Stimulated activated CD4-positive, alpha-beta T cell treated with anti-CD3 and anti-CD28 coated beads, Interleukin-12 subunit alpha, Interleukin-12 subunit beta, amount 100 ng/mL, for 4 hours (primary cell): ENCODE data around the gene MAP3K6.
"Not testable (repeated sequence)": the region's sequence is repeated elsewhere in the genome, so short reads cannot be mapped to it uniquely, and the experiment has no call there.

Experiments used
- DNase-seq: peaks from one replicate; pipeline ENCODE4 v3.0.0-alpha.2; 2020

The MAP3K6 gene

GRCh38 chr1:27366411-27367159, at the start of gene MAP3K6:
TSS of gene MAP3K6 (minus strand) at chr1:27366961. CDS start at chr1:27366597, 364 bp downstream.
- DNase-seq: peak; percentile 45

- DNase-seq: no peak
Observed at GRCh38 chr1:27414091-27414490, 47.3 kb upstream of the MAP3K6 start.

GRCh38 chr1:27413004-27413403, 46.2 kb upstream of the MAP3K6 start:
- DNase-seq: no peak

GRCh38 chr1:27412502-27412901, 45.7 kb upstream of the MAP3K6 start:
- no peak for DNase-seq

- no peak for DNase-seq
Observed at GRCh38 chr1:27410709-27411108, 43.9 kb upstream of the MAP3K6 start.

- DNase-seq: no peak
Observed at GRCh38 chr1:27409669-27410068, 42.9 kb upstream of the MAP3K6 start.

GRCh38 chr1:27408151-27408550, 41.4 kb upstream of the MAP3K6 start:
- no peak for DNase-seq

GRCh38 chr1:27406791-27407190, 40.0 kb upstream of the MAP3K6 start:
- DNase-seq: not testable (repeated sequence)

GRCh38 chr1:27406362-27406680, 39.6 kb upstream of the MAP3K6 start:
- no peak for DNase-seq

GRCh38 chr1:27405598-27406361, 39.0 kb upstream of the MAP3K6 start:
- not testable (repeated sequence) for DNase-seq

- DNase-seq: no peak
Observed at GRCh38 chr1:27405074-27405473, 38.3 kb upstream of the MAP3K6 start.

- DNase-seq: no peak
Observed at GRCh38 chr1:27403931-27404330, 37.2 kb upstream of the MAP3K6 start.

GRCh38 chr1:27403065-27403726, 36.4 kb upstream of the MAP3K6 start:
- DNase-seq: no peak

GRCh38 chr1:27402349-27402754, 35.6 kb upstream of the MAP3K6 start:
- DNase-seq: no peak

- DNase-seq: no peak
Observed at GRCh38 chr1:27400963-27401341, 34.2 kb upstream of the MAP3K6 start.

- DNase-seq: no peak
Observed at GRCh38 chr1:27400082-27400962, 33.6 kb upstream of the MAP3K6 start.

GRCh38 chr1:27399251-27400025, 32.7 kb upstream of the MAP3K6 start:
- DNase-seq: no peak

GRCh38 chr1:27398405-27399149, 31.8 kb upstream of the MAP3K6 start:
- no peak for DNase-seq

- no peak for DNase-seq
Observed at GRCh38 chr1:27397749-27398148, 31.0 kb upstream of the MAP3K6 start.

- no peak for DNase-seq
Observed at GRCh38 chr1:27397110-27397509, 30.3 kb upstream of the MAP3K6 start.
